ENCODE data around the gene MED12.
"Not testable (repeated sequence)": the region's sequence is repeated elsewhere in the genome, so short reads cannot be mapped to it uniquely, and the experiment has no call there.

Gene MED12

DNA sequence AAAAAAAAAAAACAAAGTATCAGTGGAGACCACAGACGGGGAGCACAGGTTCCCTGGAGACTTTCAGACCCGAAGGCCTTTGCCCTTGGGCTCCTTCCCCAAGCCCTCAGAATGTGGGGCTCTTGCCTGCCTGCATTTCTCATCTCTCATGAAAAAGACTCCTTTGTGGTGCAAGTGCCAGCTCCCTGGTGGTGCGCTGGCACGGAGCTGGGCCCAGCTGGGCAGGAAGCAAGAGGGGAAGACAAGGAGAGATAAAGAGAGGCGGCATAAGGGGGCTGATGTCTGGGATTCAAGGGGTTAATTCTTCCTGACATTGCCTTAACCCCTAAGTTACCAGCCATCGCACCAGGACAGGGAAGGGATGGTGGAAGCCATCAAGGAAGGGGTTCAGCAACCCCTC, 48.1 kb downstream of the MED12 start:
- DNase-seq: no peak

DNA sequence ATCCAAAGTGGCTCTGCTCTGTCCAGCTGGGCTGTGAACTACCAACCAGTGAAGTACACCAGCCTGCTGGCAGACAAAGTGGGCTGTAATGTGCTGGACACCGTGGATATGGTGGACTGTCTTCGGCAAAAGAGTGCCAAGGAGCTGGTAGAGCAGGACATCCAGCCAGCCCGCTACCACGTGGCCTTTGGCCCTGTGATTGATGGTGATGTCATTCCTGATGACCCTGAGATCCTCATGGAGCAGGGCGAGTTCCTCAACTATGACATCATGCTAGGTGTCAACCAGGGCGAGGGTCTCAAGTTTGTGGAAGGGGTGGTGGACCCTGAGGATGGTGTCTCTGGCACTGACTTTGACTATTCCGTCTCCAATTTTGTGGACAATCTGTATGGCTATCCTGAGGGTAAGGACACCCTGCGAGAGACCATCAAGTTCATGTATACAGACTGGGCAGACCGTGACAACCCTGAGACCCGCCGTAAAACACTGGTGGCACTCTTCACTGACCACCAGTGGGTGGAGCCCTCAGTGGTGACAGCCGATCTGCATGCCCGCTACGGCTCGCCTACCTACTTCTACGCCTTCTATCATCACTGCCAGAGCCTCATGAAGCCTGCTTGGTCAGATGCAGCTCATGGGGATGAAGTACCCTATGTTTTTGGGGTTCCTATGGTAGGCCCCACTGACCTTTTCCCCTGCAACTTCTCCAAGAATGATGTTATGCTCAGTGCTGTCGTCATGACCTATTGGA, 48.8 kb downstream of the MED12 start:
- DNase-seq: no peak

DNA sequence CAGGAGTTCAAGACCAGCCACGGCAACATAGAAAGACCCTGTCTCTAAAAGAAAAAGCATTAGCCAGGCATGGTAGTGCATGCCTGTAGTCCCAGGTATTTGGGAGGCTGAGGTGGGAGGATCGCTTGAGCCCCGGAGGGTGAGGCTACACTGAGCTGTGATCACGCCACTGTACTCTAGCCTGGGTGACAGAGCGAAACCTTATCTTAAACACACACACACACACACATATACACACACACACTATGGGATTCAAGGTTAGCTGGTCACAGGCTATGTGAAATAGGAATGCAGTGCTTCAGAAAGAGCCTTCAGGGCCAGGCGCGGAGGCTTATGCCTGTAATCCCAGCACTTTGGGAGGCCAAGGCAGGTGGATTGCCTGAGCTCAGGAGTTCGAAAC, 49.7 kb downstream of the MED12 start:
- DNase-seq: no peak

DNA sequence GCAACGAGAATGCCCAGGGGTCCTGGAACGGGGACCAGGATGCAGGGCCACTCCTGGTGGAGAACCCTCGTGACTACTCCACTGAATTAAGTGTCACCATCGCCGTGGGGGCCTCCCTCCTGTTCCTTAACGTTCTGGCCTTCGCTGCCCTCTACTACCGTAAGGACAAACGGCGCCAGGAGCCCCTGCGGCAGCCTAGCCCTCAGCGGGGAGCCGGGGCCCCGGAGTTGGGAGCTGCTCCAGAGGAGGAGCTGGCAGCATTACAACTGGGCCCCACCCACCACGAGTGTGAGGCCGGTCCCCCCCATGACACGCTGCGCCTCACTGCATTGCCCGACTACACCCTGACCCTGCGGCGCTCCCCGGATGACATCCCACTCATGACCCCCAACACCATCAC, 51.2 kb downstream of the MED12 start:
- no peak for DNase-seq

DNA sequence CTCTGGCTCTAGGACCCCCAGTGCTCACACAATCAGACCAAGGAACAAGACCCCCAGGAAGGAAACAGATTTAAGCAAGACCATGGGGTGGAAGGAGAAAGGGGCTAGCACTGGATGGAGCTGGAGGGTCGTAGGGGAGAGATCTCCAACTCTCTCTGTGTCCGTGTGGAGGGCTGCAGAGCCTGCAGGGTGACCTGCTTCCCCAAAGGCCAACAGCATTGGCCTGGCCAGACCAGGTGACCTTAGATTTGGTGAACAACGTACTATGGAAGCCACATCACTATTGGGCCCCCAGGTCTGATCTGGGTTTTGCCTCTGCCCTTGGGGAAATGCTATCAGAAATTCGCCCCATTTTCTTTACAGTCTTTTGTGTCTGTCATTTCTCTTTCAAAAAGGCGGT, 52.3 kb downstream of the MED12 start:
- no peak for DNase-seq

DNA sequence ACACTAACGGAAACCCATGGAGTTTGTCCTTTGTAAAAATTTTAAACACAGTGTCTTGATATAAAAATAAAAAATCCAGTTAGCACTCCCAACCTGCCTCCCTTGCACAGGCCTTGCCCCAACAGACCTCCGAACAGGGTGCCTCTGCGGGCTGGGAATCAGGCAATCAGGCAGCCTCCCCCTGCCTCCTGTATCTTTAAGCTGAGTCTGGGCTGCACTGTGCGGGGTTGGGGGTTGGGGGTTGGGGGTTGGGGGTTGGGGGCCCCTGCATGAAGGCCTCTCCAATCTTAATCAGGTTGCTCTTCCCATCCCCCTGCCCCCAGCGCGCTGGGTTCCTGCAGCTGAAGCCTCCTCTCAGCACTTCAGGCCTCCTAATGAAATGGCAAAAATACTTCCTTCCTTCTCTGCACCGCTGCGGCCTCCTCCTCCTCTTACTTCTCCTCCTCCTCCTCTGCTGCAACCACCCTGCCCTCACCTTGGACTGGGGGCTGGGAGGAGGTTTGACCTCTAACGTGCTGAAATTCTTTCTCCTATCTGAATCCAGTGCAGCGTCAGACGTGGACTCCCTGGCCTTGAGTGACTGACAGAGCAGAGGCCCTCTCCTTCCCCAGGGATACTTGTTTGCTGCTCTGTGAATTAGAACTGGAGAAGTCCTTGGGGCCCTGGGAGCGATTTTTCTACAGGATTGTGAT, 52.9 kb downstream of the MED12 start:
- DNase-seq: no peak

DNA sequence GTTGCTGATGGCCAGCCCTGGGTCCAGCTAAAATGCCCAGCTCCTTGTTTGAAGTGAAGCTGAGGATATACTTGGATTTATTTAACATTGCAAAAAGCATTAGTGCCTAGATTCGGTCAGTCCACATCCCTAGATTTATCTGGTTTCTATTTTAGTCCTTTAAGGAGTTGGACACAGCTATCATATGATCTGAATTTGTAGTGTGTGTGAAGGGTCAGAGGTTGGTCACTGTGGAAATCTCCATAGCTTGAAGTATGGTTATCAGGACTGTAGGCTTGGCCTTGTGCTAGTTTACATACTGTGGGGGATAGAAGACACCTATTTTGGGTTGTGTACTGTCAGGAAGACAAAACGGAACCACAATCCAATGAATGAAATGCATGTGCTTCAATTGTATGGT, 55.0 kb downstream of the MED12 start:
- DNase-seq: no peak

DNA sequence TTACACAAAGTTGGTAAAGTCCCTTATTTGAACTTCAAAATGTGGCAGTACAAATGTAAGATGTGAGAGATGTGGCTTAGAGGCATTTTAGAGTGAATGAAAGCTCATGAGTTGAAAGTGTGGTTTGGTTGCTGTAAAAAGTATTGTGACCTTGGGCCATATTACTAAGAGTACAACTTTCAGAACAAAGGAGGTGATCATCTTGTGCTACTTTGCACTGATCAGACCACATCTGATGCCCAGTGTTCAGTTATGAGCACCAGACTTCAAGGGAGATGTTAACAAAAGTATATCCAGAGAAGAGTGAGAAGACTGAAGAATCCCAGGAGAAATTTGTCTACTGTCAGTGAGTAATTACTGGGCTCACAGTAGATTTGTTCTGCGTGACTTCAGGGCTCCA, 56.4 kb downstream of the MED12 start:
- no peak for DNase-seq

DNA sequence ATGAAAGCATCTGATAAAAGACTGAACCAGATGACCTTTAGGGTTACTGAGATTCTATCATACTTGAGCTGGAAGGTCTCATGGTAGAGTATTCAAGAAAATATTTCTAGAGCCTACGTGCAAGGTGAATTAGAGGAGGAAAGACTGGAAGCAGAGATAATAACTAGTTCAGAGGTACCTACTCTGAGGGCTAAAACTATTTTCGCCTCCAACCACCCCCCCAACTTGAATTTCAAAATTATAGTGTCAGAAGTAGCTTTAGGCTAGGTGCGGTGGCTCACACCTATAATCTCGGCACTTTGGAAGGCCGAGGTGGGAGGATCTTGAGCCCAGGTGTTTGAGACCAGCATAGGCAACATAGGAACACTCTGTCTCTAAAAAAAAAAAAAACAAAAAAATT, 57.1 kb downstream of the MED12 start:
- no peak for DNase-seq

DNA sequence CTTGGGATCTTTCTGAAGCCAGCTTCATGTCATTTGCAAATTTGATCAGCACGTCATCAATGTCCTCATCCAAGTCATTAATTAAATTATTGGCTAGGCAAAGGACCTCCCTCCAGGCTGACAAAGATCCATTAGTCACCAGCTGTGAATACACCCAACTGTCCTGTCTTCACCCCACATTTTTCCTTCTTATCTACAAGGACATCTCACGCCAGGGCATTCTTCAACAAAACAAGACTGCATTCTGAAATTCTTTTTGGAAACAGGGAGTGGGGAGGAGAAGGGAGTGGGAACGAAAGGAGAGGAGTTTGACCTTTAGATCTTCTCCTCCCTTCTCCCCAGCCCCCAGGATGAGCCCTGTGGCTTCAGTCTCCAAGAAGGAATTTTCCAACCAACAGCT, 58.9 kb downstream of the MED12 start:
- no peak for DNase-seq

DNA sequence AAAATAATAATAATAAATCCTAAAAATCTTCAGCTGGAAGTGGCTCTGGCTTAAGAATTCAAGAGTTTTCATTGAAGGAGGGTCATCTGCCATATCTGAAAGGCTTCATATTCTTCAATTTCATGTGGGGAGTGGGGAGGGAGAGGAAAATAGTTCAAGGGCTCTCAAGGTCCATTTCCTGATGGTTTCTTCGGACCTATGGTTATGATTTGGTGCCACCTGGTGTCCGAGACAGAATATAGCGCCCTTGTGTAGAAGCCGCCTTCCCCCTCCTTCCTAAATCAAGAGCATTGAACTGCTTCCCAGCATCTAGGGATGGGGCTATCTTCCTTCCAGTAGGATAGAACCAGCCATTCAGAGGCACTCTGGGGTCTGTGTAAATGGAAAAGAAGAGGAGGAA, 60.5 kb downstream of the MED12 start:
- peak; percentile 8 for DNase-seq

DNA sequence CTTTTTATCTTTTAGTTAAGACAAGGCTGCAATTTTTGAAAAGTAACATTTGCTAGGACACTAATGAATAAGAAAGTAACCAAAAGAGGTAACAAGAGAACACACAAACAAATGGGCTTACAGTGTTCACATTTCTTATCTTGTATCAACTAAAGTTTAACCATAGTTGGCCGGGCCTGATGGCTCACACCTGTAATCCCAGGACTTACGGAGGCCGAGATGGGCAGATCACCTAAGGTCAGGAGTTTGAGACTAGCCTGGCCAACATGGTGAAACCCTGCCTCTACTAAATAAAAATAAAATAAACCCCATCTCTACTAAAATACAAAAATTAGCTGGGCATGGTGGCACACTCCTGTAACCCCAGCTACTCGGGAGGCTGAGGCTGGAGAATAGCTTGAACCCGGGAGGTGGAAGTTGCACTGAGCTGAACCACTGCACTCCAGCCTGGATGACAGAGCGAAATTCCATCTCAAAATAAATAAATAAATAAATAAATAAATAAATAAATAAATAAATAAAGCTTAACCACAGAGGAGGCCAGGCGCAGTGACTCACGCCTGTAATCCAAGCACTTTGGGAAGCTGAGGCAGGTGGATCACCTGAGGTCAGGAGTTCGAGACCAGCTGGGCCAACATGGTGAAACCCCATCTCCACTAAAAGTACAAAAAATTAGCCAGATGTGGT, 62.3 kb downstream of the MED12 start:
- not testable (repeated sequence) for DNase-seq

DNA sequence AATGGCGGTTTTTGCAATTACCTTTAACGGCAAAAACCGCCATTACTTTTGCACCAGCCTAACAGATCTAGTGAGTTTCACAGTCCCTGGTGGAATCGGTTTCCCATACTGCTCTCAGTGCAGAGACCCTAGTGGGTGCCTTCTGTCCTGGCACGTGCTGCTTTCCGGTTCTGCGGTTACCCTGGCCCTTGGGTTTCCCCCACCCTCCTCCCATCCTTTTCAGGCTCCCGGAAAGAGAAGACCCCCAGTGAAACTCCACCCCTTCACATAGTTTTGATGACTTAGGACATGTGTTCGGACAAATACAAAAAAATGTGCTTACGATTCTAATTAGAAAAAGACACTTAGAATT, 63.1 kb downstream of the MED12 start:
- no peak for DNase-seq

DNA sequence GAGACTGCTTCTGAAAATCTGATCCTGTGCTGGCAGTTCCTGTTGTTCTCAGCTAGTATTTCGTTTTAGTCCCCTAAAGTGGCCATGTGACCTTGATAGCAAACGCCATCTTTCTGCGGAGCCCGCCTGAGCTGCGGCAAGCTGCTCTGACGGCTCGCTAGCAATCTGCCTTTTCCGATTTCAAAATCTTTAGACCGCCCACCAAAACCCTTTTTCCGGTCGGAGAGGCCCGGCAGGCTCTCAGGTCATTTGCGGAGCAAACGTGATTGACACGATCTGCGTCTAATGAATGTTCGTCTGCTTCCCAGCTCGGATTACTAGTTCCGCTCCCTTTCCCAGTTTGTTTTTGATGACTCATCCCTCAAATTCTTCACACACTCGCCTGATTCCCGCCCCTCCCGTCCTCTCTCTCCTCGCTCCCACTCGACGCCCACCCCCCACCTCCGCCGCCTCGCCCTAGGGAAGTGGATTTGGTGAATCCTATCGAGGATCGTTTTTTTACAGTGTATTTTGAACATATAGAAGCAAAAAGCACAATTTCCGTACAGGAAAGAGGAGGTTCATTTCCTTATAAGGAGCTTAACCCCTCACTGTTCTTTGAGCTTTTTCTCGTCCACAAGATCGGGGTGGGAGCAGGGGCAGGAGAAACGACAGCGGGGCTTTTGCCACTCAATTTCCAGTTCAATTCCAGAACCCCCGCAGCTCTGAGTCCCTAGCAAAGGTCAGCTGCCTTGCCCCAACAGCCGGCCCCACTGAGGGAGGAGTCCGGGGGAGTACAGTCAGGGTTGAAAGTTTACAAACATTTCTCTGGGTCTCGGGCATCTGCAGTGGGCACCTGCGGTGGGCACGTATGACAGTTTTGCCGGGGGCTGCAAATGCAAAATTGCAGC, 63.8 kb downstream of the MED12 start:
- DNase-seq: peak; percentile 95

DNA sequence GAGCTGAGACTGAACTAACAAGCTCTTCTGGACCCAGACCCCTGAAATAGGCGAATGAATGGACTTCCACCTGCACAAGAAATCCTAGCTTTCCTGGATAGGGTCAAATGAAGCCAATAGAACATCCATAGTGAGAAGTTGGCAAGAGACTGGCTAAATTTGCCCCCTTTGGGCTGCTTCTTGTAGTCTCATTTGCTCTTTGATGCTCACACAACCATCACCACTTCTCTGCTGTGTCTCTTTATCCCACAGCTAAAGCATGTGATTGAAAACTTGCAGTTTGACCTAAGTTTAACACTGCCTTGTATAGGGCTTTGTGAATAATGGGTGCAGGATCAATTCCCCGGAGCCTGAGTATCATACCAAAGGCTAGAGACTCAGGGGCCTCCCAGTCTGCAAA, 64.5 kb downstream of the MED12 start:
- DNase-seq: no peak

DNA sequence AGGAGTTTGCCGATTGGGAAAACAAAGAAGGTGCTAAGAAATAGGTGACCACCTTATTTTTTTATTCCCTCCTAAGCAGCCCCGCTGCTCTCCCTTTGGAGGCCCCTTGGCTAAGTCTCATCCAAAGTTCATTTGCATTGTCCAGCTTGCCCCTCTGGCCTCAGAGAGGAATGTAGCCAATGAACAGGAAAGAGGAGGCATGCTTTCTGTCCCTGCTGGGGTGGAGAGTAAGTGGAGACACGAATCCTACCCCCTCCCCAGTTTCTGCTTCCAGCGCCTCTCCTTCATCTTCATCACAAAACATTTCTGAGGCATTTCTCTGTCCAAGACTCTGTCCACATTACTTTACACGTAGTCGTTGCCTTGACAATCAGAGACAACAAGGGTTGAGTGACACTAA, 64.9 kb downstream of the MED12 start:
- no peak for DNase-seq

DNA sequence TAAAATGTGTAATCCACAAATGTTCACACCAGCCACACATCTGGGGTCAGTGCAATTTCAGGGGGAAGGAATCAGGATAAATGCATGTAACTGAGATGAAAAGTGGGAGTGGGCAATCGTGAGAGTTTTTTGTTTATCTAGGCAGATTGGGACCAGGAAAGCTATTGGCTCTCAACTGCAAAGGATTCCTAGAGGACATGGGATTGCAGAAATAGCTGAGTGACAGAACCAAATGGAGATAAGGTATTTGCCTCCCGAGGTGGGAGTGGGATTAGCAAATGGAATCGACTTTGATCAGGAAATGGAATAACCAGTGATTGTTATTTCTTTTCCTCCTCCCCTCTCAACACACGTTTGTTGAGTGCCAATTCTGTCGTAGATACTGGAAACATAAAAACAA, 65.7 kb downstream of the MED12 start:
- DNase-seq: no peak

DNA sequence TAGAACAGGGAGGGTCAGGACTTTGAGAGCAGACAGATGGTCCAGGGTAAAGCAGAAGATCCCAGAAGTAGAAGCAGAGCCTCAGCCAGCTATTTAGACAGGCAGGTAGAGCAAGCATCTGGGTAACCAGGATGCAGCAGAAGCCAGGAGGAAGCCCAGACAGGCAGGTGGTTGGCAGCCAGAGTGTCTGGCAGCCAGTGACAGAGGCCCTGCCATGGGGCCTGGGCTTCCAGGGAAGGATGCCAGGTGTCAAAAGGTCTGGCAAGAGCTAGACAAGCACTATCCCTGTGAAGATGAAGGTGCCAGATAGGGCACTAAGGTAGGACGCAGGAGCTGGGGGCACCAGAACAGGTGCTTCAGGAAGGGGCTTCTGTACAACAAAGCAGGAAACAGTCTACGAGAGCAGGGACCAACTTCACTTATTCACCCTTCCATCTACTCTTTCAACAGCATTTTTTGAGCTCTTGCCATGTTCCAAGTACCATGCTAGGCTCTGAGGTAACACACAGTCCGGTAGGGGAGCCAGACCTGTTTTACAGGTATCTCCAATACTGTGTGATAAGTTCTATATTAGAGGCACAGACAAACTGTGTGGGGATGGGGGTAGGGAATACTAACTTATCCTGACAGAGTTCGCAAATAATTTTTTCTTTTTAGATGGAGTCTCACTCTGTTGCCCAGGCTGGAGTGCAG, 66.6 kb downstream of the MED12 start:
- peak; percentile 43 for DNase-seq

DNA sequence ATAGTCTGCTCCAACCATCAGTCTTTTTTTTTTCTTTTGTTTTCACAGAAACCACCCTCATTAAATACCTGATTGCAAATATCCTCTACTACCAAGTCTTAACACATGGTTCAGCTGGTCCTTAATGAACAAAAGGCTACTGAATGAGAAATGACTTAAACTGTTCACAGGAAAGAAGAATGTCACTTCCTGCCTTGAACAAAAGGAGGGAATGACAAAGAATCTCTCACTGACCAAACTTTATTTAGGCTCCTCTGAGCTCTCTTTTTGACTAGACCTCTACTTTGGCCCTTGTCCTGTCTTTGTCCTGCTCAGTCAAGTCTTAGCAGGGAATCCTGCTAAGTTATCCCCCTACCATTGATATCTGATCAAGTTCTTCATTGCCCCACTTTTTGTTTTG, 72.9 kb downstream of the MED12 start:
- DNase-seq: no peak

All from DMS153 (cell line).